ENCODE data around the gene USP54. TPM values are rescaled to one million over a fixed set of nuclear protein-coding genes. Genes with fewer than 3 reads are reported as not detected.

Gene USP54
- total and polyA plus RNA-seq, 9 of the 15 experiments (the other 6 are each of a cell fraction or from before 2014, with no cell fraction given): 3.8 to 40.1 (median 16.9) TPM

DNA sequence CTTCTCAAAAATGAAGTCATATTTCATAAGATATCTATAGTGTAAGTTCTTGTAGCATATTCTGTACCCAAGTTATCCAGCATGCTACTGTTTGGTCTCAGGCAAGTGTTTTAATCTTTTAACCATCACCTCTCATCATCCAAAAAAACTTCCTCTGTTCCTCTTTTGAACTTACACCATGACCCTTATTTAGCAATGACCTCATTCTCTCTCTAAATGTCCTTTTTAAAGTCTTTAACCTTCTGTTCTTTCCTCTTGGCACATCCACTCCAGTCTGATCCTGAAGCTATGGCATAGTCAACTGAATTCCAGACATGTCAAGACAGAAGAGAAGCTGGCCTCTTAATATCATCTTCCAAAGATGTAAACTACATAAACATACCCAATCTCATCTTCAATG is 121.6 kb downstream of the USP54 start (continued):
- TF ChIP-seq, protein P1, sequence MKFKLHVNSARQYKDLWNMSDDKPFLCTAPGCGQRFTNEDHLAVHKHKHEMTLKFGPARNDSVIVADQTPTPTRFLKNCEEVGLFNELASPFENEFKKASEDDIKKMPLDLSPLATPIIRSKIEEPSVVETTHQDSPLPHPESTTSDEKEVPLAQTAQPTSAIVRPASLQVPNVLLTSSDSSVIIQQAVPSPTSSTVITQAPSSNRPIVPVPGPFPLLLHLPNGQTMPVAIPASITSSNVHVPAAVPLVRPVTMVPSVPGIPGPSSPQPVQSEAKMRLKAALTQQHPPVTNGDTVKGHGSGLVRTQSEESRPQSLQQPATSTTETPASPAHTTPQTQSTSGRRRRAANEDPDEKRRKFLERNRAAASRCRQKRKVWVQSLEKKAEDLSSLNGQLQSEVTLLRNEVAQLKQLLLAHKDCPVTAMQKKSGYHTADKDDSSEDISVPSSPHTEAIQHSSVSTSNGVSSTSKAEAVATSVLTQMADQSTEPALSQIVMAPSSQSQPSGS (CRISPR knock-in tag; IDR thresholded peaks at IDR 0.05): no peak
- peak; percentile 90 for TF ChIP-seq MEF2A (IDR thresholded peaks at IDR 0.05; ENCODE audit: control insufficient read depth, low read depth, low read length)
- TF ChIP-seq SPI1 (IDR thresholded peaks at IDR 0.05; ENCODE audit: borderline replicate concordance, low read depth, low read length): peak; percentile 70; the same call in 1 of the 2 replicates

GRCh38 chr10:73467206-73467605 is 123.9 kb downstream of the USP54 start:
- Histone ChIP-seq H3K36me3 (ENCODE audit: control insufficient read depth, insufficient read depth, low read length) (peaks cover 54% of the 10 kb centered on the region), H3K9ac (ENCODE audit: insufficient read depth in 1 of 2, low read depth in 2 of 2, low read length in 2 of 2) (no peak overlapping the region), H3K4me3 (no peak overlapping the region), H3K9me1 (ENCODE audit: control insufficient read depth, insufficient read depth, low read length) (no peaks in the 10 kb centered on the region), H3K9me3 (replicated peaks; ENCODE audit: control insufficient read depth, insufficient read depth, low read depth, low read length) (no peaks in the 10 kb centered on the region), H3K27ac (ENCODE audit: extremely low read depth, low read depth, low read length) (no peak overlapping the region), H3K27me3 (ENCODE audit: control insufficient read depth in 2 of 2, insufficient read depth in 2 of 2, low read length in 2 of 2) (no peaks in the 10 kb centered on the region), H4K20me1 (replicated peaks; ENCODE audit: control insufficient read depth, insufficient read depth, low read length) (no peaks in the 10 kb centered on the region), H3K4me2 (ENCODE audit: insufficient read depth, low read length) (no peak overlapping the region), H2AFZ (ENCODE audit: low read depth, low read length) (no peak overlapping the region), H3K79me2 (ENCODE audit: control insufficient read depth, insufficient read depth, low read length) (no peaks in the 10 kb centered on the region), H3K4me1 (replicated peaks in 1 of 2; ENCODE audit: control insufficient read depth in 2 of 2, insufficient read depth in 2 of 2, low read length in 2 of 2) (no peaks in the 10 kb centered on the region)
- in situ Hi-C loops (cut with MboI): no loop called here
- FAIRE-seq (no peak), ATAC-seq (no peak), DNase-seq (ENCODE audit: extremely low read depth in 1 of 4, low spot score in 3 of 4) (no peak)
- intact Hi-C loops (cut with micrococcal nuclease): no loop called here
- TF ChIP-seq BRF1 (IDR thresholded peaks at IDR 0.05; ENCODE audit: borderline replicate concordance, extremely low read depth, insufficient read length): no peak
- TF ChIP-seq, protein P2, sequence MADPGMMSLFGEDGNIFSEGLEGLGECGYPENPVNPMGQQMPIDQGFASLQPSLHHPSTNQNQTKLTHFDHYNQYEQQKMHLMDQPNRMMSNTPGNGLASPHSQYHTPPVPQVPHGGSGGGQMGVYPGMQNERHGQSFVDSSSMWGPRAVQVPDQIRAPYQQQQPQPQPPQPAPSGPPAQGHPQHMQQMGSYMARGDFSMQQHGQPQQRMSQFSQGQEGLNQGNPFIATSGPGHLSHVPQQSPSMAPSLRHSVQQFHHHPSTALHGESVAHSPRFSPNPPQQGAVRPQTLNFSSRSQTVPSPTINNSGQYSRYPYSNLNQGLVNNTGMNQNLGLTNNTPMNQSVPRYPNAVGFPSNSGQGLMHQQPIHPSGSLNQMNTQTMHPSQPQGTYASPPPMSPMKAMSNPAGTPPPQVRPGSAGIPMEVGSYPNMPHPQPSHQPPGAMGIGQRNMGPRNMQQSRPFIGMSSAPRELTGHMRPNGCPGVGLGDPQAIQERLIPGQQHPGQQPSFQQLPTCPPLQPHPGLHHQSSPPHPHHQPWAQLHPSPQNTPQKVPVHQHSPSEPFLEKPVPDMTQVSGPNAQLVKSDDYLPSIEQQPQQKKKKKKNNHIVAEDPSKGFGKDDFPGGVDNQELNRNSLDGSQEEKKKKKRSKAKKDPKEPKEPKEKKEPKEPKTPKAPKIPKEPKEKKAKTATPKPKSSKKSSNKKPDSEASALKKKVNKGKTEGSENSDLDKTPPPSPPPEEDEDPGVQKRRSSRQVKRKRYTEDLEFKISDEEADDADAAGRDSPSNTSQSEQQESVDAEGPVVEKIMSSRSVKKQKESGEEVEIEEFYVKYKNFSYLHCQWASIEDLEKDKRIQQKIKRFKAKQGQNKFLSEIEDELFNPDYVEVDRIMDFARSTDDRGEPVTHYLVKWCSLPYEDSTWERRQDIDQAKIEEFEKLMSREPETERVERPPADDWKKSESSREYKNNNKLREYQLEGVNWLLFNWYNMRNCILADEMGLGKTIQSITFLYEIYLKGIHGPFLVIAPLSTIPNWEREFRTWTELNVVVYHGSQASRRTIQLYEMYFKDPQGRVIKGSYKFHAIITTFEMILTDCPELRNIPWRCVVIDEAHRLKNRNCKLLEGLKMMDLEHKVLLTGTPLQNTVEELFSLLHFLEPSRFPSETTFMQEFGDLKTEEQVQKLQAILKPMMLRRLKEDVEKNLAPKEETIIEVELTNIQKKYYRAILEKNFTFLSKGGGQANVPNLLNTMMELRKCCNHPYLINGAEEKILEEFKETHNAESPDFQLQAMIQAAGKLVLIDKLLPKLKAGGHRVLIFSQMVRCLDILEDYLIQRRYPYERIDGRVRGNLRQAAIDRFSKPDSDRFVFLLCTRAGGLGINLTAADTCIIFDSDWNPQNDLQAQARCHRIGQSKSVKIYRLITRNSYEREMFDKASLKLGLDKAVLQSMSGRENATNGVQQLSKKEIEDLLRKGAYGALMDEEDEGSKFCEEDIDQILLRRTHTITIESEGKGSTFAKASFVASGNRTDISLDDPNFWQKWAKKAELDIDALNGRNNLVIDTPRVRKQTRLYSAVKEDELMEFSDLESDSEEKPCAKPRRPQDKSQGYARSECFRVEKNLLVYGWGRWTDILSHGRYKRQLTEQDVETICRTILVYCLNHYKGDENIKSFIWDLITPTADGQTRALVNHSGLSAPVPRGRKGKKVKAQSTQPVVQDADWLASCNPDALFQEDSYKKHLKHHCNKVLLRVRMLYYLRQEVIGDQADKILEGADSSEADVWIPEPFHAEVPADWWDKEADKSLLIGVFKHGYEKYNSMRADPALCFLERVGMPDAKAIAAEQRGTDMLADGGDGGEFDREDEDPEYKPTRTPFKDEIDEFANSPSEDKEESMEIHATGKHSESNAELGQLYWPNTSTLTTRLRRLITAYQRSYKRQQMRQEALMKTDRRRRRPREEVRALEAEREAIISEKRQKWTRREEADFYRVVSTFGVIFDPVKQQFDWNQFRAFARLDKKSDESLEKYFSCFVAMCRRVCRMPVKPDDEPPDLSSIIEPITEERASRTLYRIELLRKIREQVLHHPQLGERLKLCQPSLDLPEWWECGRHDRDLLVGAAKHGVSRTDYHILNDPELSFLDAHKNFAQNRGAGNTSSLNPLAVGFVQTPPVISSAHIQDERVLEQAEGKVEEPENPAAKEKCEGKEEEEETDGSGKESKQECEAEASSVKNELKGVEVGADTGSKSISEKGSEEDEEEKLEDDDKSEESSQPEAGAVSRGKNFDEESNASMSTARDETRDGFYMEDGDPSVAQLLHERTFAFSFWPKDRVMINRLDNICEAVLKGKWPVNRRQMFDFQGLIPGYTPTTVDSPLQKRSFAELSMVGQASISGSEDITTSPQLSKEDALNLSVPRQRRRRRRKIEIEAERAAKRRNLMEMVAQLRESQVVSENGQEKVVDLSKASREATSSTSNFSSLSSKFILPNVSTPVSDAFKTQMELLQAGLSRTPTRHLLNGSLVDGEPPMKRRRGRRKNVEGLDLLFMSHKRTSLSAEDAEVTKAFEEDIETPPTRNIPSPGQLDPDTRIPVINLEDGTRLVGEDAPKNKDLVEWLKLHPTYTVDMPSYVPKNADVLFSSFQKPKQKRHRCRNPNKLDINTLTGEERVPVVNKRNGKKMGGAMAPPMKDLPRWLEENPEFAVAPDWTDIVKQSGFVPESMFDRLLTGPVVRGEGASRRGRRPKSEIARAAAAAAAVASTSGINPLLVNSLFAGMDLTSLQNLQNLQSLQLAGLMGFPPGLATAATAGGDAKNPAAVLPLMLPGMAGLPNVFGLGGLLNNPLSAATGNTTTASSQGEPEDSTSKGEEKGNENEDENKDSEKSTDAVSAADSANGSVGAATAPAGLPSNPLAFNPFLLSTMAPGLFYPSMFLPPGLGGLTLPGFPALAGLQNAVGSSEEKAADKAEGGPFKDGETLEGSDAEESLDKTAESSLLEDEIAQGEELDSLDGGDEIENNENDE (IDR thresholded peaks at IDR 0.05; ENCODE audit: low read depth, low read length): no peak
- BruUV-seq (replicated peaks): no TSS peak
- 93% methylated on average over 2 of the region's 2 CpGs for WGBS (ENCODE audit: insufficient coverage, low coverage, missing lambda C conversion rate)
- ChIA-PET CTCF (ENCODE audit: low intra/inter-chr PET ratio) (no interaction called here), POLR2A (interaction anchor here (0.6 to 1.0 kb wide), 2 partner anchors 20 to 370 kb away, joined by 3 read pairs; partner anchors contain the start of gene P4HA1)

Data from K562 (cell line).